HEK293 (cell line): Measurements from ENCODE around the gene DNAJB4.
"Not testable (repeated sequence)": the region's sequence is repeated elsewhere in the genome, so short reads cannot be mapped to it uniquely, and the experiment has no call there.

Experiments
- ATF2 ChIP-seq: fragments of 450-650 bp; formaldehyde crosslinking; IDR thresholded peaks from 2 replicates; pipeline ENCODE4 v1.5.1; 2016; ENCODE audit warnings: missing biosample characterization, missing genetic modification characterization, low read depth
- GLI4 ChIP-seq: fragments of 450-650 bp; formaldehyde crosslinking; IDR thresholded peaks from 2 replicates; pipeline ENCODE4 v1.5.1; 2016; ENCODE audit warnings: missing biosample characterization, missing genetic modification characterization
- KLF16 ChIP-seq: fragments of 450-650 bp; formaldehyde crosslinking; IDR thresholded peaks from 2 replicates; pipeline ENCODE4 v1.5.1; 2017; ENCODE audit warnings: missing biosample characterization, missing genetic modification characterization
- KLF17 ChIP-seq: fragments of 450-650 bp; formaldehyde crosslinking; IDR thresholded peaks from 2 replicates; pipeline ENCODE4 v1.5.1; 2016; ENCODE audit warnings: missing biosample characterization, missing genetic modification characterization
- SALL2 ChIP-seq: fragments of 450-650 bp; formaldehyde crosslinking; IDR thresholded peaks from 2 replicates; pipeline ENCODE4 v1.5.0; 2017; ENCODE audit warnings: missing biosample characterization, mild to moderate bottlenecking, missing genetic modification characterization, borderline replicate concordance
- YY1 ChIP-seq: fragments of 450-650 bp; formaldehyde crosslinking; IDR thresholded peaks from 2 replicates; pipeline ENCODE4 v1.5.1; 2018; ENCODE audit warnings: missing biosample characterization, missing genetic modification characterization
- ZBTB20 ChIP-seq: fragments of 450-650 bp; formaldehyde crosslinking; IDR thresholded peaks from 2 replicates; pipeline ENCODE4 v1.5.1; 2016; ENCODE audit warnings: missing biosample characterization, missing genetic modification characterization
- ZNF2 ChIP-seq: fragments of 450-650 bp; formaldehyde crosslinking; IDR thresholded peaks from 2 replicates; pipeline ENCODE4 v1.5.1; 2016; ENCODE audit warnings: missing biosample characterization, missing genetic modification characterization
- ZNF202 ChIP-seq: fragments of 450-650 bp; formaldehyde crosslinking; IDR thresholded peaks from 2 replicates; pipeline ENCODE4 v1.5.1; 2016; ENCODE audit warnings: missing biosample characterization, missing genetic modification characterization, borderline replicate concordance
- ZNF529 ChIP-seq: fragments of 450-650 bp; formaldehyde crosslinking; IDR thresholded peaks from 2 replicates; pipeline ENCODE4 v1.5.1; 2017; ENCODE audit warnings: missing genetic modification characterization, missing biosample characterization; ENCODE audit not compliant: insufficient replicate concordance
- ZNF558 ChIP-seq: fragments of 450-650 bp; formaldehyde crosslinking; IDR thresholded peaks from 2 replicates; pipeline ENCODE4 v1.5.1; 2016; ENCODE audit warnings: missing biosample characterization, missing genetic modification characterization
- TF ChIP-seq, protein P1 (sequence below): fragments of 450-650 bp; formaldehyde crosslinking; IDR thresholded peaks from 2 replicates; pipeline ENCODE4 v1.5.1; 2016; ENCODE audit warnings: missing biosample characterization, missing genetic modification characterization
- TF ChIP-seq, protein P2 (sequence below): IDR thresholded peaks from 2 replicates; pipeline ENCODE4 v1.6.1; 2011; ENCODE audit warnings: mild to moderate bottlenecking, low read depth, low read length, borderline replicate concordance

DNA sequence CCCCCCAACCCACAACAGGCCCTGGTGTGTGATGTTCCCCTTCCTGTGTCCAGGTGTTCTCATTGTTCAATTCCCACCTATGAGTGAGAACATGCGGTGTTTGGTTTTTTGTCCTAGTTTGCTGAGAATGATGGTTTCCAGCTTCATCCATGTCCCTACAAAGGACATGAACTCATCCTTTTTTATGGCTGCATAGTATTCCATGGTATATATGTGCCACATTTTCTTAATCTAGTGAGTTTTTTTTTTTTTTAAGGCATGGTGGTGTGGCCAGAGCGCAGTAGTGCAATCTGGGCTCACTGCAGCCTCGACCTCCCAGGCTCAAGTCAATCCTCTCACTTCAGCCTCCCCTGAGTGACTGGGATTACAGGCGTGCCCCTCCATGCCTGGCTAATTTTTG lies 16.4 kb downstream of the DNAJB4 start:
- TF ChIP-seq ZNF558 (tag by site-specific recombination); KLF17 (tag by site-specific recombination); KLF16 (tag by site-specific recombination); ZNF2 (tag by site-specific recombination); ZBTB20 (tag by site-specific recombination); SALL2; GLI4 (tag by site-specific recombination); YY1; ATF2 (tag by site-specific recombination); ZNF529: not testable (repeated sequence)
- TF ChIP-seq, protein P1, sequence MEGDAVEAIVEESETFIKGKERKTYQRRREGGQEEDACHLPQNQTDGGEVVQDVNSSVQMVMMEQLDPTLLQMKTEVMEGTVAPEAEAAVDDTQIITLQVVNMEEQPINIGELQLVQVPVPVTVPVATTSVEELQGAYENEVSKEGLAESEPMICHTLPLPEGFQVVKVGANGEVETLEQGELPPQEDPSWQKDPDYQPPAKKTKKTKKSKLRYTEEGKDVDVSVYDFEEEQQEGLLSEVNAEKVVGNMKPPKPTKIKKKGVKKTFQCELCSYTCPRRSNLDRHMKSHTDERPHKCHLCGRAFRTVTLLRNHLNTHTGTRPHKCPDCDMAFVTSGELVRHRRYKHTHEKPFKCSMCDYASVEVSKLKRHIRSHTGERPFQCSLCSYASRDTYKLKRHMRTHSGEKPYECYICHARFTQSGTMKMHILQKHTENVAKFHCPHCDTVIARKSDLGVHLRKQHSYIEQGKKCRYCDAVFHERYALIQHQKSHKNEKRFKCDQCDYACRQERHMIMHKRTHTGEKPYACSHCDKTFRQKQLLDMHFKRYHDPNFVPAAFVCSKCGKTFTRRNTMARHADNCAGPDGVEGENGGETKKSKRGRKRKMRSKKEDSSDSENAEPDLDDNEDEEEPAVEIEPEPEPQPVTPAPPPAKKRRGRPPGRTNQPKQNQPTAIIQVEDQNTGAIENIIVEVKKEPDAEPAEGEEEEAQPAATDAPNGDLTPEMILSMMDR, result not testable (repeated sequence)
- TF ChIP-seq, protein P2, sequence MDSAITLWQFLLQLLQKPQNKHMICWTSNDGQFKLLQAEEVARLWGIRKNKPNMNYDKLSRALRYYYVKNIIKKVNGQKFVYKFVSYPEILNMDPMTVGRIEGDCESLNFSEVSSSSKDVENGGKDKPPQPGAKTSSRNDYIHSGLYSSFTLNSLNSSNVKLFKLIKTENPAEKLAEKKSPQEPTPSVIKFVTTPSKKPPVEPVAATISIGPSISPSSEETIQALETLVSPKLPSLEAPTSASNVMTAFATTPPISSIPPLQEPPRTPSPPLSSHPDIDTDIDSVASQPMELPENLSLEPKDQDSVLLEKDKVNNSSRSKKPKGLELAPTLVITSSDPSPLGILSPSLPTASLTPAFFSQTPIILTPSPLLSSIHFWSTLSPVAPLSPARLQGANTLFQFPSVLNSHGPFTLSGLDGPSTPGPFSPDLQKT, result not testable (repeated sequence)
- 0 out of 2 replicates have a peak, but pooled peaks have one; percentile 20 for TF ChIP-seq ZNF202 (tag by site-specific recombination)
